ENCODE data around the gene GRIN3A.
A peak's percentile ranks its signal among the peaks of the same experiment; 100 is the strongest.
"Not testable (repeated sequence)": the region's sequence is repeated elsewhere in the genome, so short reads cannot be mapped to it uniquely, and the experiment has no call there.

Gene GRIN3A

DNA sequence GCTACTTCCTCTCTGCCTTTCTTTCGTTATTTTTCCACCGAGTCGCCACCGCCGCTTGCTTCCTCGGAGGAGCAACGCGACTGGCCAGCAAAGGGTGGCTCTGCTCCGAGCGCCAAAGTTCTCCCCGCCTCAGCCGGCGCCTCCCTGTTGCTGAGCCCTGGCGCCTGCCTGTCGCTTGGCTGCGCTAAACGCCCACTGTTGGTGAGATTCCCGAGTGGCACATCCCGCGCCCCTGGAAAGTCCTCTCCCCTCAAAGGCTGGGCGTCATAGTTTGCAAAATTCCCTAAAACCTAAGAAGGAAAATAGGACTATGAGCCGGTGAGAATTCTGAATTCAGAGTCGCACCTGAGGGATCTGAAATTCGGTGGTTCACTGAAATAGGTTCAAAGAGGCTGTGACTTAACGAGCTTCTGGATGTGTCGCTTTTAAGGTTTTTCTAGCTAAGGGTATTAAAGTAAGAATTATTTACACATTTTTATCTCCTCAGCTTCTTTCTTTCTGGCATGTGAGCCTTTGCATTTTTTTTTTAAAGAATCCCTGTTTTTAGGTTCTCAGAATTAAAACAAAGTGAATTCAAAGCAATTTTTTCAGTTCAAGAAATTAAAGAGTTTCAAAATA is at the start of gene GRIN3A:
GRIN3A (minus strand) TSS at position 82 of the 618 bp plus-strand sequence. CDS start 668 bp downstream, outside the sequence.
- no peak for DNase-seq (ENCODE audit: low spot score)

- DNase-seq (ENCODE audit: low spot score) = no peak
Observed at GRCh38 chr9:101787891-101788290, 49.4 kb upstream of the GRIN3A start.

DNA sequence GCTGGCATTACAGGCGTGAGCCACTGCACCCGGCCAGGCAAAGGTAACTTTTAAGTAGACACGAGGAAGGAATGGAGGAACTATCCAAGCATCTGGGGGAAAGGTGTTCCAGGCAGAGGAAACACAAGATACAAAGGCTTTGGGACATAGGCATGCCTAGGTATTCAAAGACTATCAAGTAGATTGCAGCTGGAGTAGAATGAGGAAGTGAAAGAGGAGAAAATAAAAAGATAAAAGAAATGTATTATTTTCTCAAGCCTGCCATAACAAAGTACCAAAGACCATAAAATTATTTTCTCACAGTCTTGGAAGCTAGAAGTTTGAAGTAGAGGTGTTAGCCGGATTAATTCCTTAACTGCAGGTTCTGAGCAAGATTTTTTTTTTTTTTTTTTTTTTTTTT is 39.9 kb upstream of the GRIN3A start:
- no peak for DNase-seq (ENCODE audit: low spot score)

DNA sequence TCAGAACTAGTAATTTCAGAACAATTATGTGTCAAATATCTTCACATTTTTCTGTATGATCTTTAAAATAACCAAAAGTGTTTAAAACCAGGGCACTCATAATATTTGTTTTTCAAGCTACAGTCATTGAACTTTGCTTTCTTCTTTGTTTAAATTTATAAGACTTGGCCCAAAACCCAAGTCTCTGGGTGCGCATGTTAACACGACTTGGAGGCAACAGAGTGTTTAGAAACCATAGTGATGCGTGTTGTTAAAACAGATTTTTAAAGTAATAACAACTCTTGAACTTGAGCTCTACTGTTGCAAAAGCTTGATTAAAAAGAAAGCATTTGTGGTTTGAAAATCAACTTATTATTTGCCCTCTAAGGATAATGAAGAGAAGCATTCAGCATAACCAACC is 26.0 kb upstream of the GRIN3A start:
- DNase-seq (ENCODE audit: low spot score) = no peak

GRCh38 chr9:101758304-101758930 is 20.0 kb upstream of the GRIN3A start:
- DNase-seq (ENCODE audit: low spot score) = no peak

- DNase-seq (ENCODE audit: low spot score) = no peak
Observed at GRCh38 chr9:101753716-101754115, 15.3 kb upstream of the GRIN3A start.

GRCh38 chr9:101751895-101752294 is 13.4 kb upstream of the GRIN3A start:
- DNase-seq (ENCODE audit: low spot score) = no peak

DNA sequence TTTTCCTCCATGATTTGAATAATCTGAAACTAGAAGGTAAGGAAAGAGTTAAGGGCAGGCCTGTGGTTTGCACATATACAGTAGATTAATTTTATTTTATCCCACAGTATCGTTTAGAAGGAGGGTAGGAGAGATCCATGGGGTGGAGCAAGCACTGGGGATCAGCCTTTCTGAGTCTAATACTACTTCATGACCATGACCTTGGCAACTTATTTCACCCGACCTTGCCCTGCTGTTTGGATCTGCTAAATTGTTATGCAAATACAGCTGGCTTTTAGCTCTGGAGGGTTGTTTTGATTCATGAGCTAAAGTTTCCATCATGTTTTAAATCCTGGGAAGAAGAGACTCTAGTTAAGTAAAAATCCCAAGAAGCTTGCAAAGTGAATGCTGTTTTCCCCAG is 864 bp upstream of the GRIN3A start:
- no peak for DNase-seq (ENCODE audit: low spot score)

DNA sequence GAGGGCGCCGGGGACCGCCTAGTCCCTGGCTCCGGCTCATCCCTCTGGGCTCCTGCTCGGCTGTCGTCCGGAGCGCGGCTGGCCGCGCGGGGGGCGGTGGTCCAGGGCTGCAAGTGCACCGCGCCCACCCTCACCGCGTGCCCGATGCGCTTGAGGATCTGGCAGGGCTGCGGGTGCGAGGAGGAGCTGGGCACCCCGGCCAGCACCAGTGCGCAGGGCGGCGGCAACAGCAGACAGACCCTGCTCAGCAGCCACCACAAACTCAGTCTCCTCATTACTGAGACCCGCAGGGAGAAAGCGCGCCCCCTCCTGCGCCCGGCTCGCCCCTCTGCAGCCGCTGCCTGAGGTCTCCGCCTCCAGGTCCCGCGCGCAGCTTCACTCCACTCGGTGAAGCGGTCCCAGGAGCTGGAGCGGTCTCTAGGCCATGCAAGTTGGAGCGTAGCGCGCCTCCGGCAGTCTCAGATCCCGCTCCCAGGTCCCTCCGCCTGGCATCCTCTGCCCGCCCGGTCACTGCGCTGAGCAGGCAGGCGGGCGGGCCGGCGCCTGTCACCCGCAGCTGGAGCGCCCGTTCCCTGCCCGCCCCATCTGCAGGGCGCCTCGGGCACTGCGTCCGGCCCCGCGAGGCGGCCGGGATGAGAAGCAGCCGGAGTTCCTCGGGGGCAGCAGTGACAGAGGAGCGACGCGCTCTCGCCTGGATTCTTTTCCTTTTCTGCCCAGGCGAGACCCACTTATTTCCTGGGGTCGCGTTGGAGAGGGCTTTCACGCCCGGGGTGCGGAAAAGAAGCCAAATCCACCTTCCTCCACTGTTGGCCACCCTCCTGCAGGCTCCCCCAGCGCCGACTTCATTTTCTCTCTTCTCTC is 512 bp downstream of the GRIN3A start:
- no peak for DNase-seq (ENCODE audit: low spot score)

DNA sequence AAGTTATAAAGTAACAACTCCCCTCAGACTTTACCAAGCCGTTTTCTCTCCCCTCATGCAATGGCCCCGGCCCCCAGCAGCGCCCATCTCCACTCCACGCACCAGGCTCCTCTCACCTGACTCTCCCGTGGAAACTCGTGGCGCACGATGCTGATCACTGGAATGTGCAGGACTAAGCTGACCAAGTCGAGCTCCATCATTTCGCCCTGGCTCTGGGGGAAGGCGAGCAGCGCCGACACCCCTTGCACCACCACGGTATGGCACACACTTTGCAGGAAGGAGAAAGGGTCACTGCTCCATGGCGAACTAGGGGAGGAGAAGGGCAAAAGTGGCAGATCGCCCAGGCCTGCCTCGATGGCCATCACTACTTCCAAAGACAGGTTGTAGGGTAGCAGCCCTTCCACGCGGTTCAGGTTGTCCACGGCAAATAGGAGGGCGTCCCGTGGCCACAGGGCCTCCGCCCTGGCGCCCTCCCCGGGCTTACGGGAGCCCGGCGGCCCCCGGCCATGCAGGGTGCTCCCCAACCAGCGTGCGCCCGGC is 1.2 kb downstream of the GRIN3A start:
- no peak for DNase-seq (ENCODE audit: low spot score)

GRCh38 chr9:101736717-101737116 is 1.7 kb downstream of the GRIN3A start:
- DNase-seq (ENCODE audit: low spot score) = no peak

DNA sequence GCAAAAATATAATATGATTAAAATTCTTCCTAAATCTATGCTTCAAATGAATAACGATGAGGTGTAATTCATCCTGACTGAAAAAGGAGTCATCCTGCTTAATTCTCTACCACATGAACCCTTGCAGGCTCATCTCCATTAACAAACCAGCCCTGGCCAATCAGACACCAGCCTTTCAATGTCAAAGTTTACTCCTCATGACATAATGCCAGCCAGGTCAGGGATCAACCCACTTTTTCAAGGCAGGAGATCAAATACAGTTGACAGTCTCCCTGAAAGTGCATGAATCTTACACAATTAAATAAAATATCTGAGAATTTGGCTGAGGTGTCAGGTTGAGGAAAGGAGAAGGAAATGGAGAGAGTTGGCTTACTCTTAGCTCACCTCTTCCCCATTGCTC is 7.0 kb downstream of the GRIN3A start:
- DNase-seq (ENCODE audit: low spot score) = no peak

GRCh38 chr9:101727612-101728524 is 10.6 kb downstream of the GRIN3A start:
- DNase-seq (ENCODE audit: low spot score) = peak; percentile 64

DNA sequence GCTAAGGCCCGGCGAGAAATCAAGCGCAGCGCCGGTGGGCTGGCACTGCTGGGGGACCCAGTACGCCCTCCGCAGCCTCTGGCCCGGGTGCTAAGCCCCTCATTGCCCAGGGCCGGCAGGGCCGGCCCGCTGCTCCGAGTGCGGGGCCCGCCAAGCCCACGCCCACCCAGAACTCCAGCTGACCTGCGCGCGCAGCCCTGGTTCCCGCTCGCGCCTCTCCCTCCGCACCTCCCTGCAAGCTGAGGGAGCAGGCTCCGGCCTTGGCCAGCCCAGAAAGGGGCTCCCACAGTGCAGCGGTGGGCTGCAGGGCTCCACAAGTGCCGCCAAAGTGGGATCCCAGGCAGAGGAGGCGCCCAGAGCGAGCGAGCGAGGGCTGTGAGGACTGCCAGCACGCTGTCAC is 14.2 kb downstream of the GRIN3A start:
- DNase-seq (ENCODE audit: low spot score) = not testable (repeated sequence)

GRCh38 chr9:101718192-101718591 is 20.3 kb downstream of the GRIN3A start:
- no peak for DNase-seq (ENCODE audit: low spot score)

DNA sequence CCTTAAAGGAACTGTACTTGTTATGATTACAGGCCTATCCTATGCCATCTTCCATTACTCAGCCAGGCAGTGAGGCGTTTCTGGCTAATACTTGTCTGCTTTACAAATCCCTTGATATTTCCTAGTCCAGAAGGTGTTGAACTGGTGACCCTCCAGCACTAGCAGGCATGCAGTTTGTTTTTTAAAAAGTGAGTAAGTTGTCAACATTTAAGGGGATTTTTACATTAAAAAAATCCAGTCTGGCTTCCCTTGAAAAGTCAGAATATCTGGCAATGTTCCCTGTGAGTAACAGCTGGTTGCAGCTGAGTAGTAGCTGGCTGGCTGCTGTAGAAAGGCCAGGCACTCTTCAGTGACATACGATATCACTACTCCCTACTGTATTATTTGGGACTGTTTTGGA is 21.8 kb downstream of the GRIN3A start:
- DNase-seq (ENCODE audit: low spot score) = no peak

DNA sequence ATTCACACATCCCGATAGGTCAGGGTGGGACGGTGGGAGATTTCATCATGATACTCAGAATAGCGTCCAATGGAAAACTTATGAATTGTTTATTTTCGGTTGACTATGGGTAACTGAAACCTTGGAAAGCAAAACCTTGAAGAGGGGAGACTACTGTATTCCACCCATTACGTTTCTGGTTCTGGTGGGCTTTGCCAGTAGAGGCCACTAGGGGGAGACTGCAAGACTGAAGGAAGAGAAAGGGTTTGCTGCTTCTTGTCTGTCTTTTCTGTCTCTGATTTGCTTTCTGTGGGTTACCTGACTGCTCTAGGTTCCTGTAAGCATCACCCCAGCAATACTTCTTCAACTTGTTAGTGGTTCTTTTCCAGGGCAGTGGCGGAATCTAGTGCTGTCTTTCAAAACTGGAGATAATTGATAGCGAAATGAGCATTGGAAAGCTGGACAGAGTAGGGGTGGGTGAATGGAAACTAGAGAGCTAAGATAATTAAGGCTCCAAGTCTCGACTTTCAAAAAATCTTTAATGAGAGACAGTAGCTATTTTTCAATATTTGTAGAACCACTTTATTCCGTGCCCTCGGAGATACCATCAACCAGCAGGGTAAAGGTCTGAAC is 27.0 kb downstream of the GRIN3A start:
- DNase-seq (ENCODE audit: low spot score) = peak; percentile 63

DNA sequence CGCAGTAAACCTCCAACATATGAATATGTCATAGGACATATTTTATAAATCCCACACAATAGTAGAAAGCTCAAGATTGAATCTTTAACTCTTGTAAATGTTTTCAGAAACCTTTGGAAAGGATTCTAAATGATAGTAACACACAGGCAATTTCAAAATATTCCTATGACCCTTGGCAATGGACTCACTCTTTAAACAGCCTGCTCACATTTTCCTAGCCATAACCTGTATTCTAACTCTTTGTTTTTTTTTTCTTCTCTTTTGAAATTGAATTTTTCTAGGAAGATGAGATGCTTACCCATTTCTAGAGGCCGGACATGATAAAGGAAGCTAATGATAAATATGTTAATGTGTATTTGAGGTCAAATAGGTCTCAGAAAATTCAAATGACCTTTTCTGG is 29.6 kb downstream of the GRIN3A start:
- no peak for DNase-seq (ENCODE audit: low spot score)

DNA sequence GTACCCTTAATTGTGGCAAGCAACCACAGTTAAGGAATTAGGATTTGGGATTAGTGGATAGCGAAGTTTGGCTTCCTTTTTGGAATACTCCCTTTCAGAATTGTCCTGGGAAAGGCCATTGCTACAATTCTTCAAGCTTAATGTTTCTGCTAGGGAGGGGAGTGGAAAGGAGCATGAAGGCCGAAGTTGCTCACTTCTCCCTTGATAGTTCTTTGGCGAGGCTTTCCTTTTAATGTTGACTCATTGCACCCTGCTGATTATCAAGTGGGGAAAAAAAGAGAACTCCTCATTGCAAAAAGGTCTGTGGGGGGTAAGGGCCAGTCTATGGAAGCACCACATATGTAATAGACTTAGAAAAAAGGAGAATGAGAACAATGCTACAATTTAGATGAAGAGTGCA is 30.7 kb downstream of the GRIN3A start:
- DNase-seq (ENCODE audit: low spot score) = no peak

DNA sequence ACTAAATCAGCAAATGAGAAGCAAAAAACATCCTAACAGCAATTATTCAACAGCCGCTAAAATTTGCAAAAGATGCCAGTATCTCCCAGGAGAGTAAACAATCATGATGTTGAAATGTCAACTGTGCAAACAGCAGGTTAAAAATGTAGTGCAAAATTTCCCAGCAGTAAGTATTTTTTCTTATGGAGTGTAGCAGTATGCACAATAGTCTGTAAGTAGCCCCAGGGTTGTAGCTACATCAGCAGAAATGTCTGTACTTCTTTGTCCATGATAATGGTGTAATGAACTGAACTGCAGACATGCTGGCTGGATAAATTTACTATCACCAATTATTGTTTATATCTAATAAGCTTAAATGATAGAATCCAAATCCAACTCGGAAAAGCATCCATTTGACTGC is 31.4 kb downstream of the GRIN3A start:
- DNase-seq (ENCODE audit: low spot score) = no peak

- DNase-seq (ENCODE audit: low spot score) = no peak
Observed at GRCh38 chr9:101706261-101706798, 32.1 kb downstream of the GRIN3A start.
